ENCODE results near the gene LMO4. TPM values are rescaled to one million over a fixed set of nuclear protein-coding genes. Genes with fewer than 3 reads are reported as not detected.

The LMO4 gene
- total and polyA plus RNA-seq, 2 donors (not counting 1 experiment from before 2014, with no cell fraction given), result 35.7 to 46.0 TPM

DNA sequence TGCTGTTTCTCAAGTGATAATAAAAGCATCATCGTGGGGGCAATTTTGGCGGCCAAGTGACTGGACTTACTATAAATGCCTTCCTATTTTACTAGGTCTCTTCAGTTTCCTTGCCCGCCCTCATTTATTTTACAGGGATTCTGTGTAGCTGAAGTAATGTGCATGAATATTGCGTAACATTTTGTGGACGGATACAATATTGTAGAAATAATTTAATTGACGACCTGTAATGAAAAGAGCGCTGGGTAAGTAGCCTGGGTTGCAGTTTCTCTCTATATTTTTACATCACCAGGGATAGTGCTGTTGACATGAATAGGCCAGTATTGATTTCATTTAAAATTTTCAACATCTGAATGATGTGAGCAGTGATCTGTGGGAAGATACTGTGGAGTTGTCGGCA is 28.1 kb upstream of the LMO4 start:
- no peak for DNase-seq
- no peak for ATAC-seq (ENCODE audit: low read depth)
- no peaks in the 10 kb centered on the region for H4K20me1 ChIP-seq (ENCODE audit: control insufficient read depth, insufficient read depth, low read length, poor library complexity, severe bottlenecking)
- no peaks in the 10 kb centered on the region for H3K9me3 ChIP-seq (ENCODE audit: control extremely low read depth in 1 of 3, control insufficient read depth in 2 of 3, insufficient read depth in 1 of 3, low read length in 2 of 3)
- H3K27ac Mint-ChIP-seq, result no peak overlapping the region
- no peaks in the 10 kb centered on the region for H3K9me3 Mint-ChIP-seq (ENCODE audit: insufficient read depth)
- H3K79me2 ChIP-seq (ENCODE audit: control insufficient read depth, insufficient read depth, low read length), result no peaks in the 10 kb centered on the region
- no peaks in the 10 kb centered on the region for H3K36me3 ChIP-seq (replicated peaks in 1 of 2; ENCODE audit: control extremely low read depth in 1 of 2, control insufficient read depth in 1 of 2, extremely low read depth in 1 of 2, insufficient read depth in 2 of 2, low read length in 1 of 2)
- H3K4me2 ChIP-seq (replicated peaks; ENCODE audit: low read depth, low read length, poor library complexity, severe bottlenecking), result no peak overlapping the region
- H3K27me3 Mint-ChIP-seq, result peaks cover 5% of the 10 kb centered on the region
- no peaks in the 10 kb centered on the region for H3K4me1 ChIP-seq (ENCODE audit: control insufficient read depth in 2 of 2, insufficient read depth in 2 of 2, low read length in 2 of 2)
- no peak overlapping the region for H3K9ac ChIP-seq (ENCODE audit: low read length)
- no peak overlapping the region for H3K4me3 Mint-ChIP-seq
- no peaks in the 10 kb centered on the region for H3K4me1 Mint-ChIP-seq
- peaks cover 0 to 3% (median 0%) of the 10 kb centered on the region in 4 experiments for H3K27me3 ChIP-seq (replicated peaks in 1 of 4; ENCODE audit: control extremely low read depth in 1 of 4, control insufficient read depth in 3 of 4, insufficient read depth in 4 of 4, low read length in 3 of 4)
- ChIA-PET POLR2A (no interaction called here), CTCF (no interaction called here)
- no peak overlapping the region for H3K27ac ChIP-seq (ENCODE audit: low read length in 2 of 2)
- WGBS (ENCODE audit: insufficient coverage), result no CpG with 5 or more reads among the region's 8 CpGs
- intact Hi-C loops (cut with micrococcal nuclease), result no loop called here
- TF ChIP-seq, protein P1, sequence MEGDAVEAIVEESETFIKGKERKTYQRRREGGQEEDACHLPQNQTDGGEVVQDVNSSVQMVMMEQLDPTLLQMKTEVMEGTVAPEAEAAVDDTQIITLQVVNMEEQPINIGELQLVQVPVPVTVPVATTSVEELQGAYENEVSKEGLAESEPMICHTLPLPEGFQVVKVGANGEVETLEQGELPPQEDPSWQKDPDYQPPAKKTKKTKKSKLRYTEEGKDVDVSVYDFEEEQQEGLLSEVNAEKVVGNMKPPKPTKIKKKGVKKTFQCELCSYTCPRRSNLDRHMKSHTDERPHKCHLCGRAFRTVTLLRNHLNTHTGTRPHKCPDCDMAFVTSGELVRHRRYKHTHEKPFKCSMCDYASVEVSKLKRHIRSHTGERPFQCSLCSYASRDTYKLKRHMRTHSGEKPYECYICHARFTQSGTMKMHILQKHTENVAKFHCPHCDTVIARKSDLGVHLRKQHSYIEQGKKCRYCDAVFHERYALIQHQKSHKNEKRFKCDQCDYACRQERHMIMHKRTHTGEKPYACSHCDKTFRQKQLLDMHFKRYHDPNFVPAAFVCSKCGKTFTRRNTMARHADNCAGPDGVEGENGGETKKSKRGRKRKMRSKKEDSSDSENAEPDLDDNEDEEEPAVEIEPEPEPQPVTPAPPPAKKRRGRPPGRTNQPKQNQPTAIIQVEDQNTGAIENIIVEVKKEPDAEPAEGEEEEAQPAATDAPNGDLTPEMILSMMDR (IDR thresholded peaks at IDR 0.05), result no peak
- TF ChIP-seq EZH2 (IDR thresholded peaks at IDR 0.05; ENCODE audit: borderline replicate concordance, insufficient read depth, low read depth, low read length, poor library complexity, severe bottlenecking), result no peak
- no peak overlapping the region for H3K4me3 ChIP-seq (ENCODE audit: control extremely low read depth in 1 of 5, extremely low read depth in 1 of 5, insufficient read depth in 1 of 5, low read depth in 2 of 5, low read length in 4 of 5)
- no peak overlapping the region for H2AFZ ChIP-seq (ENCODE audit: insufficient read depth, low read depth, low read length, poor library complexity, severe bottlenecking)

GRCh38 chr1:87305151-87305550 is 23.5 kb upstream of the LMO4 start:
- no peaks in the 10 kb centered on the region for H3K9me3 Mint-ChIP-seq (ENCODE audit: insufficient read depth)
- ChIA-PET POLR2A (no interaction called here), CTCF (interaction anchor here (3.0 kb wide), 1 partner anchor 12 kb away, joined by 9 read pairs; no protein-coding TSS in a partner anchor)
- TF ChIP-seq, protein P1 (IDR thresholded peaks at IDR 0.05), result no peak
- no peak for TF ChIP-seq EZH2 (IDR thresholded peaks at IDR 0.05; ENCODE audit: borderline replicate concordance, insufficient read depth, low read depth, low read length, poor library complexity, severe bottlenecking)
- H3K9me3 ChIP-seq (ENCODE audit: control extremely low read depth in 1 of 3, control insufficient read depth in 2 of 3, insufficient read depth in 1 of 3, low read length in 2 of 3), result no peaks in the 10 kb centered on the region
- no peak overlapping the region for H3K4me3 ChIP-seq (ENCODE audit: control extremely low read depth in 1 of 5, extremely low read depth in 1 of 5, insufficient read depth in 1 of 5, low read depth in 2 of 5, low read length in 4 of 5)
- DNase-seq, result no peak
- H3K27ac Mint-ChIP-seq, result no peak overlapping the region
- intact Hi-C loops (cut with micrococcal nuclease), result no loop called here
- no peaks in the 10 kb centered on the region for H3K4me1 Mint-ChIP-seq
- H2AFZ ChIP-seq (ENCODE audit: insufficient read depth, low read depth, low read length, poor library complexity, severe bottlenecking), result no peak overlapping the region
- WGBS (ENCODE audit: insufficient coverage), result 68% methylated on average over 4 of the region's 5 CpGs
- H3K27me3 ChIP-seq (replicated peaks in 1 of 4; ENCODE audit: control extremely low read depth in 1 of 4, control insufficient read depth in 3 of 4, insufficient read depth in 4 of 4, low read length in 3 of 4), result peaks cover 0 to 3% (median 0%) of the 10 kb centered on the region in 4 experiments
- H3K27me3 Mint-ChIP-seq, result peaks cover 10% of the 10 kb centered on the region
- H3K4me3 Mint-ChIP-seq, result no peak overlapping the region
- H3K4me1 ChIP-seq (ENCODE audit: control insufficient read depth in 2 of 2, insufficient read depth in 2 of 2, low read length in 2 of 2), result no peaks in the 10 kb centered on the region
- H3K36me3 ChIP-seq (replicated peaks in 1 of 2; ENCODE audit: control extremely low read depth in 1 of 2, control insufficient read depth in 1 of 2, extremely low read depth in 1 of 2, insufficient read depth in 2 of 2, low read length in 1 of 2), result no peaks in the 10 kb centered on the region
- H3K79me2 ChIP-seq (ENCODE audit: control insufficient read depth, insufficient read depth, low read length), result no peaks in the 10 kb centered on the region
- no peak overlapping the region for H3K27ac ChIP-seq (ENCODE audit: low read length in 2 of 2)
- H4K20me1 ChIP-seq (ENCODE audit: control insufficient read depth, insufficient read depth, low read length, poor library complexity, severe bottlenecking), result no peaks in the 10 kb centered on the region
- no peak overlapping the region for H3K9ac ChIP-seq (ENCODE audit: low read length)
- ATAC-seq (ENCODE audit: low read depth), result no peak
- no peak overlapping the region for H3K4me2 ChIP-seq (replicated peaks; ENCODE audit: low read depth, low read length, poor library complexity, severe bottlenecking)
